HEK293 (cell line): Measurements from ENCODE around the gene MAP1LC3A.
"Not testable (repeated sequence)": the region's sequence is repeated elsewhere in the genome, so short reads cannot be mapped to it uniquely, and the experiment has no call there.

Experiments used
- TCF7L2 ChIP-seq: IDR thresholded peaks from 2 replicates; pipeline ENCODE4 v1.6.1; 2011; ENCODE audit warnings: low read depth, mild to moderate bottlenecking, inconsistent platforms, low read length, moderate library complexity, borderline replicate concordance
- ZIC2 ChIP-seq: fragments of 450-650 bp; formaldehyde crosslinking; IDR thresholded peaks from 2 replicates; pipeline ENCODE4 v1.5.1; 2016; ENCODE audit warnings: missing biosample characterization, missing genetic modification characterization
- ZNF175 ChIP-seq: fragments of 450-650 bp; formaldehyde crosslinking; IDR thresholded peaks from 2 replicates; pipeline ENCODE4 v1.5.1; 2016; ENCODE audit warnings: missing biosample characterization, missing genetic modification characterization
- ZNF2 ChIP-seq: fragments of 450-650 bp; formaldehyde crosslinking; IDR thresholded peaks from 2 replicates; pipeline ENCODE4 v1.5.1; 2016; ENCODE audit warnings: missing biosample characterization, missing genetic modification characterization
- ZNF274 ChIP-seq, 2 experiments: fragments of 200-500 bp in 1 of 2; fragments of 450-650 bp in 1 of 2; sonication (Bioruptor generic) in 1 of 2; formaldehyde crosslinking in 1 of 2; IDR thresholded peaks; 2 replicates each; pipeline versions ENCODE4 v1.5.1 to v1.6.1; 2014 to 2016; ENCODE audit warnings: borderline replicate concordance in 1 of 2, inconsistent platforms in 1 of 2, low read length in 1 of 2, missing biosample characterization in 1 of 2, missing genetic modification characterization in 1 of 2
- ZNF555 ChIP-seq: fragments of 450-650 bp; formaldehyde crosslinking; conservative IDR thresholded peaks from 2 replicates; pipeline ENCODE4 v1.5.1; 2017; ENCODE audit warnings: missing biosample characterization, mild to moderate bottlenecking, missing genetic modification characterization, inconsistent platforms
- TF ChIP-seq, protein P1 (sequence below): fragments of 450-650 bp; formaldehyde crosslinking; IDR thresholded peaks from 2 replicates; pipeline ENCODE4 v1.5.1; 2016; ENCODE audit warnings: missing biosample characterization, missing genetic modification characterization
- TF ChIP-seq, protein P2 (sequence below): fragments of 450-650 bp; formaldehyde crosslinking; IDR thresholded peaks from 2 replicates; pipeline ENCODE4 v1.5.1; 2016; ENCODE audit warnings: missing biosample characterization, missing genetic modification characterization

DNA sequence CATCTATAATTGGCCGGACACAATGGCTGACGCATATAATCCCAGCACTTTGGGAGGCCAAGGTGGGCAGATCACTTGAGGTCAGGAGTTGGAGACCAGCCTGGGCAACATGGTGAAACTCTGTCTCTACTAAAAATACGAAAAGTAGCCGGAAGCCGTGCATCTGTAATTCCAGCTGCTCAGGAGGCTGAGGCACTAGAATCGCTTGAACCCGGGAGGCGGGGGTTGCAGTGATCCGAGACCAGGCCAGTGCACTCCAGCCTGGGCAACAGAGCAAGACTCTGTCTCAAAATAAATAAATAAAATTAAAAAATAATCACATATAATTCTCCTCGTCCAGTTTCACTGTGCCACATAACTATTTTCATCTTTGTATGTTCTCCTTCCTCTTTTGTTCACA lies 38.7 kb upstream of the MAP1LC3A start:
- TF ChIP-seq ZNF274 (IDR thresholded peaks at IDR 0.05; ENCODE audit: low read length); ZNF274 (tag by site-specific recombination; IDR thresholded peaks at IDR 0.05; ENCODE audit: borderline replicate concordance); ZIC2 (tag by site-specific recombination); ZNF555 (tag by site-specific recombination); ZNF2 (tag by site-specific recombination); ZNF175 (tag by site-specific recombination); TCF7L2: not testable (repeated sequence)
- TF ChIP-seq, protein P1, sequence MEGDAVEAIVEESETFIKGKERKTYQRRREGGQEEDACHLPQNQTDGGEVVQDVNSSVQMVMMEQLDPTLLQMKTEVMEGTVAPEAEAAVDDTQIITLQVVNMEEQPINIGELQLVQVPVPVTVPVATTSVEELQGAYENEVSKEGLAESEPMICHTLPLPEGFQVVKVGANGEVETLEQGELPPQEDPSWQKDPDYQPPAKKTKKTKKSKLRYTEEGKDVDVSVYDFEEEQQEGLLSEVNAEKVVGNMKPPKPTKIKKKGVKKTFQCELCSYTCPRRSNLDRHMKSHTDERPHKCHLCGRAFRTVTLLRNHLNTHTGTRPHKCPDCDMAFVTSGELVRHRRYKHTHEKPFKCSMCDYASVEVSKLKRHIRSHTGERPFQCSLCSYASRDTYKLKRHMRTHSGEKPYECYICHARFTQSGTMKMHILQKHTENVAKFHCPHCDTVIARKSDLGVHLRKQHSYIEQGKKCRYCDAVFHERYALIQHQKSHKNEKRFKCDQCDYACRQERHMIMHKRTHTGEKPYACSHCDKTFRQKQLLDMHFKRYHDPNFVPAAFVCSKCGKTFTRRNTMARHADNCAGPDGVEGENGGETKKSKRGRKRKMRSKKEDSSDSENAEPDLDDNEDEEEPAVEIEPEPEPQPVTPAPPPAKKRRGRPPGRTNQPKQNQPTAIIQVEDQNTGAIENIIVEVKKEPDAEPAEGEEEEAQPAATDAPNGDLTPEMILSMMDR (tag by site-specific recombination): not testable (repeated sequence)
- TF ChIP-seq, protein P2, sequence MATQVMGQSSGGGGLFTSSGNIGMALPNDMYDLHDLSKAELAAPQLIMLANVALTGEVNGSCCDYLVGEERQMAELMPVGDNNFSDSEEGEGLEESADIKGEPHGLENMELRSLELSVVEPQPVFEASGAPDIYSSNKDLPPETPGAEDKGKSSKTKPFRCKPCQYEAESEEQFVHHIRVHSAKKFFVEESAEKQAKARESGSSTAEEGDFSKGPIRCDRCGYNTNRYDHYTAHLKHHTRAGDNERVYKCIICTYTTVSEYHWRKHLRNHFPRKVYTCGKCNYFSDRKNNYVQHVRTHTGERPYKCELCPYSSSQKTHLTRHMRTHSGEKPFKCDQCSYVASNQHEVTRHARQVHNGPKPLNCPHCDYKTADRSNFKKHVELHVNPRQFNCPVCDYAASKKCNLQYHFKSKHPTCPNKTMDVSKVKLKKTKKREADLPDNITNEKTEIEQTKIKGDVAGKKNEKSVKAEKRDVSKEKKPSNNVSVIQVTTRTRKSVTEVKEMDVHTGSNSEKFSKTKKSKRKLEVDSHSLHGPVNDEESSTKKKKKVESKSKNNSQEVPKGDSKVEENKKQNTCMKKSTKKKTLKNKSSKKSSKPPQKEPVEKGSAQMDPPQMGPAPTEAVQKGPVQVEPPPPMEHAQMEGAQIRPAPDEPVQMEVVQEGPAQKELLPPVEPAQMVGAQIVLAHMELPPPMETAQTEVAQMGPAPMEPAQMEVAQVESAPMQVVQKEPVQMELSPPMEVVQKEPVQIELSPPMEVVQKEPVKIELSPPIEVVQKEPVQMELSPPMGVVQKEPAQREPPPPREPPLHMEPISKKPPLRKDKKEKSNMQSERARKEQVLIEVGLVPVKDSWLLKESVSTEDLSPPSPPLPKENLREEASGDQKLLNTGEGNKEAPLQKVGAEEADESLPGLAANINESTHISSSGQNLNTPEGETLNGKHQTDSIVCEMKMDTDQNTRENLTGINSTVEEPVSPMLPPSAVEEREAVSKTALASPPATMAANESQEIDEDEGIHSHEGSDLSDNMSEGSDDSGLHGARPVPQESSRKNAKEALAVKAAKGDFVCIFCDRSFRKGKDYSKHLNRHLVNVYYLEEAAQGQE (tag by site-specific recombination): not testable (repeated sequence)
